HepG2 (cell line): Measurements from ENCODE around the gene SSC5D. TPM values are rescaled to one million over a fixed set of nuclear protein-coding genes. Genes with fewer than 3 reads are reported as not detected.

Source experiments
- ATAC-seq: fragments of 200-7000 bp; cut with Tn5 transposase; 3 replicates; pipeline ENCODE4 v1.9.1; 2020; ENCODE audit warnings: mild to moderate bottlenecking, moderate library complexity
- BruUV-seq: library from RNA; stranded (reverse); fragments of 400-500 nt; replicated peaks from 2 replicates; lab custom pipeline; 2021; lab: Mats Ljungman, UMichigan
- CTCF ChIA-PET: fragments of 300-600 bp; formaldehyde crosslinking; extraction: SDS; loops from one replicate; lab custom pipeline; 2021; ENCODE audit warnings: low total read pairs, inconsistent platforms, low intra/inter-chr PET ratio; lab: Yijun Ruan, JAX
- POLR2A ChIA-PET: fragments of 350-600 bp; sonication (Branson Sonifier 250); formaldehyde crosslinking; loops from one replicate; lab custom pipeline; 2020; ENCODE audit warnings: antibody characterized with exemption, inconsistent platforms; lab: Yijun Ruan, JAX
- DNase-seq: peaks from one replicate; pipeline ENCODE4 v3.0.0-alpha.2; 2015; ENCODE audit warnings: low spot score
- FAIRE-seq: peaks from 3 replicates; lab custom pipeline; 2011; peaks lifted over from hg19 to GRCh38; lab: Jason Lieb, UNC
- H2AFZ ChIP-seq: one replicate; pipeline ENCODE4 v1.6.1; 2011; ENCODE audit warnings: low read length, inconsistent platforms
- H3K27ac ChIP-seq: fragments of 300-600 bp; 3 replicates; pipeline ENCODE4 v1.8.0; 2011; ENCODE audit warnings: mixed run types, mild to moderate bottlenecking, mixed read lengths, low read length, inconsistent platforms; ENCODE audit not compliant: insufficient read depth; ENCODE audit errors: extremely low read length
- H3K27me3 ChIP-seq, 2 experiments: fragments of 200-600 bp in 1 of 2; 2 replicates in 1 of 2; 3 replicates in 1 of 2; pipeline versions ENCODE4 v1.6.0 to v1.8.0; 2011; ENCODE audit warnings: low read length in 2 of 2, mild to moderate bottlenecking in 2 of 2, moderate library complexity in 2 of 2, inconsistent platforms in 1 of 2; ENCODE audit not compliant: insufficient read depth in 2 of 2, control insufficient read depth in 1 of 2
- H3K36me3 ChIP-seq, 2 experiments: fragments of 200-600 bp in 1 of 2; replicated peaks in 1 of 2; 2 replicates in 1 of 2; 3 replicates in 1 of 2; pipeline versions ENCODE4 v1.5.1 to v1.8.0; 2011; ENCODE audit warnings: low read length in 2 of 2, inconsistent platforms in 1 of 2; ENCODE audit not compliant: insufficient read depth in 2 of 2, control insufficient read depth in 1 of 2
- H3K4me1 ChIP-seq: 2 replicates; pipeline ENCODE4 v1.5.1; 2012; ENCODE audit warnings: low read length, inconsistent platforms; ENCODE audit not compliant: insufficient read depth
- H3K4me2 ChIP-seq: 2 replicates; pipeline ENCODE4 v1.6.0; 2011; ENCODE audit warnings: low read depth, low read length, inconsistent platforms
- H3K4me3 ChIP-seq, 3 experiments: fragments of 200-600 bp in 1 of 3; sonication (generic), shearing (Covaris generic) in 1 of 3; replicated peaks in 1 of 3; 2 replicates each; pipeline ENCODE4 v1.5.1; 2011 to 2016; ENCODE audit warnings: low read length in 3 of 3, inconsistent platforms in 2 of 3, low read depth in 2 of 3, mild to moderate bottlenecking in 2 of 3, control low read depth in 1 of 3, mixed read lengths in 1 of 3; ENCODE audit not compliant: insufficient read depth in 1 of 3
- H3K79me2 ChIP-seq: one replicate; pipeline ENCODE4 v1.6.1; 2011; ENCODE audit warnings: low read length, inconsistent platforms; ENCODE audit not compliant: insufficient read depth
- H3K9ac ChIP-seq: 2 replicates; pipeline ENCODE4 v1.6.0; 2011; ENCODE audit warnings: mild to moderate bottlenecking, low read depth, low read length, inconsistent platforms; ENCODE audit not compliant: insufficient read depth
- H3K9me3 ChIP-seq: 2 replicates; pipeline ENCODE4 v1.5.1; 2012; ENCODE audit warnings: mild to moderate bottlenecking, low read length
- H4K20me1 ChIP-seq: 2 replicates; pipeline ENCODE4 v1.6.0; 2011; ENCODE audit warnings: inconsistent platforms, mild to moderate bottlenecking, low read length, moderate library complexity; ENCODE audit not compliant: insufficient read depth
- DPF2 ChIP-seq: sonication (generic); formaldehyde crosslinking; IDR thresholded peaks from 2 replicates; pipeline ENCODE4 v1.4.0; 2020; ENCODE audit warnings: mild to moderate bottlenecking, low read depth, missing genetic modification reagents, borderline replicate concordance
- FOXK1 ChIP-seq: sonication (generic); formaldehyde crosslinking; IDR thresholded peaks from 2 replicates; pipeline ENCODE4 v1.4.0; 2020; ENCODE audit warnings: low read depth, missing genetic modification reagents, borderline replicate concordance
- HOXD1 ChIP-seq: sonication (generic); formaldehyde crosslinking; IDR thresholded peaks from 2 replicates; pipeline ENCODE4 v1.5.0; 2020; ENCODE audit warnings: missing genetic modification reagents
- RFX5 ChIP-seq: IDR thresholded peaks from 2 replicates; pipeline ENCODE4 v1.6.1; 2011; ENCODE audit warnings: low read depth, low read length, improper control_type of control experiment
- TEAD2 ChIP-seq: sonication (generic); formaldehyde crosslinking; IDR thresholded peaks from 2 replicates; pipeline ENCODE4 v1.9.0; 2021; ENCODE audit warnings: missing genetic modification reagents
- XBP1 ChIP-seq: sonication (generic); formaldehyde crosslinking; IDR thresholded peaks from 2 replicates; pipeline ENCODE4 v1.5.0; 2020; ENCODE audit warnings: missing genetic modification reagents
- ZBTB42 ChIP-seq: sonication (generic); formaldehyde crosslinking; IDR thresholded peaks from 2 replicates; pipeline ENCODE4 v1.5.0; 2020; ENCODE audit warnings: mild to moderate bottlenecking, missing genetic modification reagents
- ZBTB7A ChIP-seq: sonication (generic); formaldehyde crosslinking; IDR thresholded peaks from 2 replicates; pipeline ENCODE4 v1.8.0; 2022; ENCODE audit warnings: mild to moderate bottlenecking, missing genetic modification reagents
- ZNF879 ChIP-seq: sonication (generic); formaldehyde crosslinking; IDR thresholded peaks from 2 replicates; pipeline ENCODE4 v1.8.1; 2023; ENCODE audit warnings: missing genetic modification reagents
- WGBS: methylation state at CpG from one replicate; pipeline ENCODE4 v1.1.6; 2017; ENCODE audit warnings: low lambda C conversion rate; 5-methylcytosine and 5-hydroxymethylcytosine counted together
- in situ Hi-C: cut with HindIII; loops from 2 replicates; pipeline ENCODE4 v1.10.0; 2017; ENCODE audit warnings: low pct_unique_long_range_greater_than_20kb; ENCODE audit not compliant: extremely low pct_ligation_motif_present
- intact Hi-C: fragments of 100-400 bp; cut with micrococcal nuclease; formaldehyde crosslinking; loops from one replicate; pipeline ENCODE4 v1.10.0; 2022; ENCODE audit not compliant: unreplicated experiment
- polyA plus RNA-seq, 8 experiments: library from polyadenylated mRNA; depleted of rRNA in 3 of 8; stranded (reverse) in 7 of 8; unstranded in 1 of 8; fragments of >200 nt; fragmentation: Illumina TruSeq in 4 of 8; extraction: Trizol in 4 of 8; gene quantifications; 2 replicates each; pipeline versions ENCODE4 v1.2.1 to v1.2.3, GENCODE V29; 2011 to 2016; ENCODE audit warnings: low read depth in 4 of 8, missing spikeins in 1 of 8, mixed read lengths in 1 of 8; ENCODE audit not compliant: insufficient read depth in 1 of 8
- total RNA-seq, 5 experiments: library from RNA; depleted of rRNA; stranded (reverse); fragments of >200 nt; fragmentation: Illumina TruSeq; extraction: Trizol; gene quantifications; 2 replicates each; pipeline ENCODE4 v1.2.3, GENCODE V29; 2016; ENCODE audit warnings: low read depth in 1 of 5
- TF ChIP-seq, protein P1 (sequence below): sonication (generic); formaldehyde crosslinking; IDR thresholded peaks from 2 replicates; pipeline ENCODE4 v1.5.1; 2020; ENCODE audit warnings: mild to moderate bottlenecking, missing genetic modification reagents, borderline replicate concordance
- TF ChIP-seq, protein P2 (sequence below): fragments of 450-650 bp; IDR thresholded peaks from 2 replicates; pipeline ENCODE4 v1.6.1; 2017
- TF ChIP-seq, protein P3 (sequence below): sonication (generic); formaldehyde crosslinking; conservative IDR thresholded peaks from 2 replicates; pipeline ENCODE4 v1.4.0; 2020; ENCODE audit warnings: mild to moderate bottlenecking, missing genetic modification reagents, moderate library complexity
- TF ChIP-seq, protein P4 (sequence below): sonication (generic); formaldehyde crosslinking; IDR thresholded peaks from 2 replicates; pipeline ENCODE4 v1.8.1; 2023; ENCODE audit warnings: mild to moderate bottlenecking, inconsistent platforms, moderate library complexity, missing genetic modification reagents, borderline replicate concordance
- TF ChIP-seq, protein P5 (sequence below): sonication (generic); formaldehyde crosslinking; IDR thresholded peaks from 2 replicates; pipeline ENCODE4 v1.9.0; 2022; ENCODE audit warnings: low read depth, missing genetic modification reagents

Gene SSC5D
- total and polyA plus RNA-seq, 2 of the 13 experiments (the other 11 are each of a cell fraction or from before 2014, with no cell fraction given) = not detected

DNA sequence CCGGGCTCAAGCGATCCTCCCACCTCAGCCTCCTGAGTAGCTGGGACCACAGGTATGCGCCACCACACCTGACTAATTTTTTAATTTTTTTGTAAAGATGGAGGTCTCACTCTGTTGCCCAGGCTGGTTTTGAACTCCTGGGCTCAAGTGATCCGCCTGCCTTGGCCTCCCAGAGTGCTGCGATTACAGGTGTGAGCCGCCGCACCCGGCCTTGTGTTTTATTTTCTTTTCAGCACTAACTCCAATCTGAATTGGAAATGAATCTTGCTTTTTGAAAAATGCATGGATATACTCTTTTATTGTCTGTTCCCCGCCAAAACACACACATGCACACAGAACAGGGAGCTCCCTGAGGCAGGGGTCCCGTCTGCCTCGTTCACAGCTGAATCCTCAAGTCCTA, 25.5 kb upstream of the SSC5D start:
- ATAC-seq = no peak
- H3K27me3 ChIP-seq = no peaks in the 10 kb centered on the region; a peak in 1 of 5 replicates
- peak overlapping the region; percentile 100 for H3K4me2 ChIP-seq
- peak overlapping the region; percentile 87; the same call in 1 of the 2 replicates for H3K9ac ChIP-seq
- no peak for DNase-seq
- TF ChIP-seq, protein P1, sequence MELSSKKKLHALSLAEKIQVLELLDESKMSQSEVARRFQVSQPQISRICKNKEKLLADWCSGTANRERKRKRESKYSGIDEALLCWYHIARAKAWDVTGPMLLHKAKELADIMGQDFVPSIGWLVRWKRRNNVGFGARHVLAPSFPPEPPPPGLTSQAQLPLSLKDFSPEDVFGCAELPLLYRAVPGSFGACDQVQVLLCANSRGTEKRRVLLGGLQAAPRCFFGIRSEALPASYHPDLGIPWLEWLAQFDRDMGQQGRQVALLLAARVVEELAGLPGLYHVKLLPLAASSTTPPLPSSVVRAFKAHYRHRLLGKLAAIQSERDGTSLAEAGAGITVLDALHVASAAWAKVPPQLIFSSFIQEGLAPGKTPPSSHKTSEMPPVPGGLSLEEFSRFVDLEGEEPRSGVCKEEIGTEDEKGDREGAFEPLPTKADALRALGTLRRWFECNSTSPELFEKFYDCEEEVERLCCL (CRISPR knock-in tag) = no peak
- TF ChIP-seq HOXD1 (CRISPR knock-in tag) = no peak
- no peak for TF ChIP-seq RFX5
- no peak for TF ChIP-seq DPF2
- TF ChIP-seq, protein P2, sequence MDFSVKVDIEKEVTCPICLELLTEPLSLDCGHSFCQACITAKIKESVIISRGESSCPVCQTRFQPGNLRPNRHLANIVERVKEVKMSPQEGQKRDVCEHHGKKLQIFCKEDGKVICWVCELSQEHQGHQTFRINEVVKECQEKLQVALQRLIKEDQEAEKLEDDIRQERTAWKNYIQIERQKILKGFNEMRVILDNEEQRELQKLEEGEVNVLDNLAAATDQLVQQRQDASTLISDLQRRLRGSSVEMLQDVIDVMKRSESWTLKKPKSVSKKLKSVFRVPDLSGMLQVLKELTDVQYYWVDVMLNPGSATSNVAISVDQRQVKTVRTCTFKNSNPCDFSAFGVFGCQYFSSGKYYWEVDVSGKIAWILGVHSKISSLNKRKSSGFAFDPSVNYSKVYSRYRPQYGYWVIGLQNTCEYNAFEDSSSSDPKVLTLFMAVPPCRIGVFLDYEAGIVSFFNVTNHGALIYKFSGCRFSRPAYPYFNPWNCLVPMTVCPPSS = no peak
- no peak for TF ChIP-seq ZBTB7A
- TF ChIP-seq, protein P3, sequence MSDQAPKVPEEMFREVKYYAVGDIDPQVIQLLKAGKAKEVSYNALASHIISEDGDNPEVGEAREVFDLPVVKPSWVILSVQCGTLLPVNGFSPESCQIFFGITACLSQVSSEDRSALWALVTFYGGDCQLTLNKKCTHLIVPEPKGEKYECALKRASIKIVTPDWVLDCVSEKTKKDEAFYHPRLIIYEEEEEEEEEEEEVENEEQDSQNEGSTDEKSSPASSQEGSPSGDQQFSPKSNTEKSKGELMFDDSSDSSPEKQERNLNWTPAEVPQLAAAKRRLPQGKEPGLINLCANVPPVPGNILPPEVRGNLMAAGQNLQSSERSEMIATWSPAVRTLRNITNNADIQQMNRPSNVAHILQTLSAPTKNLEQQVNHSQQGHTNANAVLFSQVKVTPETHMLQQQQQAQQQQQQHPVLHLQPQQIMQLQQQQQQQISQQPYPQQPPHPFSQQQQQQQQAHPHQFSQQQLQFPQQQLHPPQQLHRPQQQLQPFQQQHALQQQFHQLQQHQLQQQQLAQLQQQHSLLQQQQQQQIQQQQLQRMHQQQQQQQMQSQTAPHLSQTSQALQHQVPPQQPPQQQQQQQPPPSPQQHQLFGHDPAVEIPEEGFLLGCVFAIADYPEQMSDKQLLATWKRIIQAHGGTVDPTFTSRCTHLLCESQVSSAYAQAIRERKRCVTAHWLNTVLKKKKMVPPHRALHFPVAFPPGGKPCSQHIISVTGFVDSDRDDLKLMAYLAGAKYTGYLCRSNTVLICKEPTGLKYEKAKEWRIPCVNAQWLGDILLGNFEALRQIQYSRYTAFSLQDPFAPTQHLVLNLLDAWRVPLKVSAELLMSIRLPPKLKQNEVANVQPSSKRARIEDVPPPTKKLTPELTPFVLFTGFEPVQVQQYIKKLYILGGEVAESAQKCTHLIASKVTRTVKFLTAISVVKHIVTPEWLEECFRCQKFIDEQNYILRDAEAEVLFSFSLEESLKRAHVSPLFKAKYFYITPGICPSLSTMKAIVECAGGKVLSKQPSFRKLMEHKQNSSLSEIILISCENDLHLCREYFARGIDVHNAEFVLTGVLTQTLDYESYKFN (CRISPR knock-in tag) = no peak
- TF ChIP-seq, protein P4, sequence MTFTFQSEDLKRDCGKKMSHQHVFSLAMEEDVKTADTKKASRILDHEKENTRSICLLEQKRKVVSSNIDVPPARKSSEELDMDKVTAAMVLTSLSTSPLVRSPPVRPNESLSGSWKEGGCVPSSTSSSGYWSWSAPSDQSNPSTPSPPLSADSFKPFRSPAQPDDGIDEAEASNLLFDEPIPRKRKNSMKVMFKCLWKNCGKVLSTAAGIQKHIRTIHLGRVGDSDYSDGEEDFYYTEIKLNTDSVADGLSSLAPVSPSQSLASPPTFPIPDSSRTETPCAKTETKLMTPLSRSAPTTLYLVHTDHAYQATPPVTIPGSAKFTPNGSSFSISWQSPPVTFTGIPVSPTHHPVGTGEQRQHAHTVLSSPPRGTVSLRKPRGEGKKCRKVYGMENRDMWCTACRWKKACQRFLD = no peak
- TF ChIP-seq FOXK1 (CRISPR knock-in tag) = no peak
- TF ChIP-seq XBP1 (CRISPR knock-in tag) = no peak
- no peak for TF ChIP-seq ZBTB42 (CRISPR knock-in tag)
- TF ChIP-seq, protein P5, sequence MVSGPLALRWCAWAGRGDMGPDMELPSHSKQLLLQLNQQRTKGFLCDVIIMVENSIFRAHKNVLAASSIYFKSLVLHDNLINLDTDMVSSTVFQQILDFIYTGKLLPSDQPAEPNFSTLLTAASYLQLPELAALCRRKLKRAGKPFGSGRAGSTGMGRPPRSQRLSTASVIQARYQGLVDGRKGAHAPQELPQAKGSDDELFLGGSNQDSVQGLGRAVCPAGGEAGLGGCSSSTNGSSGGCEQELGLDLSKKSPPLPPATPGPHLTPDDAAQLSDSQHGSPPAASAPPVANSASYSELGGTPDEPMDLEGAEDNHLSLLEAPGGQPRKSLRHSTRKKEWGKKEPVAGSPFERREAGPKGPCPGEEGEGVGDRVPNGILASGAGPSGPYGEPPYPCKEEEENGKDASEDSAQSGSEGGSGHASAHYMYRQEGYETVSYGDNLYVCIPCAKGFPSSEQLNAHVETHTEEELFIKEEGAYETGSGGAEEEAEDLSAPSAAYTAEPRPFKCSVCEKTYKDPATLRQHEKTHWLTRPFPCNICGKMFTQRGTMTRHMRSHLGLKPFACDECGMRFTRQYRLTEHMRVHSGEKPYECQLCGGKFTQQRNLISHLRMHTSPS = no peak
- TF ChIP-seq ZNF879 (CRISPR knock-in tag) = no peak
- TF ChIP-seq TEAD2 (CRISPR knock-in tag) = no peak
- H3K9me3 ChIP-seq = no peaks in the 10 kb centered on the region
- peaks cover 0 to 1% of the 10 kb centered on the region in 2 experiments; a peak in 1 of 5 replicates for H3K36me3 ChIP-seq
- no peak overlapping the region for H2AFZ ChIP-seq
- no TSS peak for BruUV-seq
- H3K4me3 ChIP-seq = peak overlapping the region in 2 of 3 experiments; percentile 59 to 81; a peak in 4 of 6 replicates
- H4K20me1 ChIP-seq = no peaks in the 10 kb centered on the region
- WGBS = 68% methylated on average over 11 of the region's 11 CpGs
- peaks cover 70% of the 10 kb centered on the region for H3K4me1 ChIP-seq
- FAIRE-seq = no peak
- in situ Hi-C loops = no loop called here
- CTCF ChIA-PET = no interaction called here
- POLR2A ChIA-PET = interaction anchor here (0.9 to 2.6 kb wide), 2 partner anchors 14 to 183 kb away, joined by 4 to 8 read pairs; partner anchors contain the start of genes HSPBP1 and ZNF628
- intact Hi-C loops = no loop called here
- no peak overlapping the region for H3K27ac ChIP-seq
- H3K79me2 ChIP-seq = peaks cover 18% of the 10 kb centered on the region
